K562 (cell line): ENCODE measurements around the gene CBX4. TPM values are rescaled to one million over a fixed set of nuclear protein-coding genes. Genes with fewer than 3 reads are reported as not detected.

Experiments used
- ATAC-seq: fragments of 200-7000 bp; cut with Tn5 transposase; 3 replicates; pipeline ENCODE4 v1.9.1; 2020; ENCODE audit warnings: moderate library complexity
- BruUV-seq: library from RNA; stranded (reverse); fragments of 400-500 nt; replicated peaks from 2 replicates; lab custom pipeline; 2021; lab: Mats Ljungman, UMichigan
- CTCF ChIA-PET: fragments of 300-600 bp; formaldehyde crosslinking; extraction: SDS; loops from one replicate; lab custom pipeline; 2021; ENCODE audit warnings: low intra/inter-chr PET ratio; lab: Yijun Ruan, JAX
- POLR2A ChIA-PET: fragments of 300-600, 350-650 bp; sonication (Branson Sonifier 250); formaldehyde crosslinking; extraction: SDS; loops from one replicate; lab custom pipeline; 2021; ENCODE audit warnings: antibody characterized with exemption, inconsistent platforms; lab: Yijun Ruan, JAX
- DNase-seq, 4 experiments: peaks; one replicate each; pipeline versions ENCODE4 v3.0.0 to v3.0.0-alpha.2; 2011 to 2018; ENCODE audit warnings: low spot score in 3 of 4, mixed read lengths in 3 of 4; ENCODE audit errors: extremely low read depth in 1 of 4
- FAIRE-seq: peaks from 2 replicates; lab custom pipeline; 2011; peaks lifted over from hg19 to GRCh38; lab: Jason Lieb, UNC
- H2AFZ ChIP-seq: 2 replicates; pipeline ENCODE4 v1.6.0; 2011; ENCODE audit warnings: low read depth, low read length, control low read depth, inconsistent platforms
- H3K27ac ChIP-seq: fragments of 200-600 bp; 3 replicates; pipeline ENCODE4 v1.8.0; 2011; ENCODE audit warnings: low read depth, mild to moderate bottlenecking, control low read depth, inconsistent platforms, low read length, moderate library complexity, mixed read lengths; ENCODE audit errors: extremely low read depth
- H3K27me3 ChIP-seq, 2 experiments: fragments of 300-600 bp in 1 of 2; 2 replicates in 1 of 2; 3 replicates in 1 of 2; pipeline versions ENCODE4 v1.6.0 to v1.8.0; 2011; ENCODE audit warnings: inconsistent platforms in 2 of 2, low read length in 2 of 2, mild to moderate bottlenecking in 1 of 2, mixed read lengths in 1 of 2, moderate library complexity in 1 of 2; ENCODE audit not compliant: control insufficient read depth in 2 of 2, insufficient read depth in 2 of 2
- H3K36me3 ChIP-seq: fragments of 300-600 bp; 3 replicates; pipeline ENCODE4 v1.8.0; 2011; ENCODE audit warnings: mild to moderate bottlenecking, low read length, inconsistent platforms; ENCODE audit not compliant: control insufficient read depth, insufficient read depth
- H3K4me1 ChIP-seq, 2 experiments: fragments of 200-600 bp in 1 of 2; replicated peaks in 1 of 2; 2 replicates in 1 of 2; 3 replicates in 1 of 2; pipeline versions ENCODE4 v1.5.1 to v1.8.0; 2011; ENCODE audit warnings: inconsistent platforms in 2 of 2, low read length in 2 of 2, mild to moderate bottlenecking in 1 of 2, mixed read lengths in 1 of 2, moderate library complexity in 1 of 2; ENCODE audit not compliant: control insufficient read depth in 2 of 2, insufficient read depth in 2 of 2
- H3K4me2 ChIP-seq: 2 replicates; pipeline ENCODE4 v1.6.1; 2011; ENCODE audit warnings: low read length, control low read depth, inconsistent platforms, mixed read lengths; ENCODE audit not compliant: insufficient read depth
- H3K4me3 ChIP-seq: fragments of 200-600 bp; sonication (generic), shearing (Covaris generic); 2 replicates; pipeline ENCODE4 v1.5.1; 2016; ENCODE audit warnings: control low read depth, inconsistent platforms
- H3K79me2 ChIP-seq: fragments of 200-600 bp; 3 replicates; pipeline ENCODE4 v1.8.0; 2011; ENCODE audit warnings: low read length, inconsistent platforms; ENCODE audit not compliant: control insufficient read depth, insufficient read depth
- H3K9ac ChIP-seq, 2 experiments: 2 replicates each; pipeline versions ENCODE4 v1.6.0 to v1.6.1; 2011; ENCODE audit warnings: low read depth in 2 of 2, low read length in 2 of 2, control low read depth in 1 of 2, inconsistent platforms in 1 of 2, mild to moderate bottlenecking in 1 of 2, mixed read lengths in 1 of 2; ENCODE audit not compliant: insufficient read depth in 1 of 2
- H3K9me1 ChIP-seq: one replicate; pipeline ENCODE4 v1.6.0; 2011; ENCODE audit warnings: inconsistent platforms, mild to moderate bottlenecking, low read length, moderate library complexity; ENCODE audit not compliant: control insufficient read depth, insufficient read depth
- H3K9me3 ChIP-seq: replicated peaks from 2 replicates; pipeline ENCODE4 v1.5.1; 2011; ENCODE audit warnings: low read depth, low read length, inconsistent platforms; ENCODE audit not compliant: control insufficient read depth, insufficient read depth
- H4K20me1 ChIP-seq: replicated peaks from 2 replicates; pipeline ENCODE4 v1.6.1; 2011; ENCODE audit warnings: low read length, inconsistent platforms, mixed read lengths; ENCODE audit not compliant: control insufficient read depth, insufficient read depth
- DPF2 ChIP-seq: fragments of 450-650 bp; IDR thresholded peaks from 2 replicates; pipeline ENCODE4 v1.6.1; 2016
- FOSL1 ChIP-seq: fragments of 200-800 bp; sonication (Bioruptor generic); conservative IDR thresholded peaks from 2 replicates; pipeline ENCODE4 v1.6.1; 2016; ENCODE audit warnings: missing genetic modification characterization, missing compliant biosample characterization
- KAT7 ChIP-seq: sonication (generic); formaldehyde crosslinking; IDR thresholded peaks from 2 replicates; pipeline ENCODE4 v1.8.0; 2022; ENCODE audit warnings: missing genetic modification reagents, mild to moderate bottlenecking, borderline replicate concordance
- MTA1 ChIP-seq: fragments of 450-650 bp; IDR thresholded peaks from 2 replicates; pipeline ENCODE4 v1.6.1; 2017; ENCODE audit warnings: borderline replicate concordance
- RB1 ChIP-seq: fragments of 450-650 bp; IDR thresholded peaks from 2 replicates; pipeline ENCODE4 v1.6.1; 2017; ENCODE audit warnings: low read depth, mild to moderate bottlenecking
- TEAD4 ChIP-seq, 2 experiments: sonication (generic) in 1 of 2; formaldehyde crosslinking in 1 of 2; IDR thresholded peaks; 2 replicates each; pipeline versions ENCODE4 v1.6.1 to v1.8.0; 2012 to 2022; ENCODE audit warnings: borderline replicate concordance in 1 of 2, inconsistent platforms in 1 of 2, low read length in 1 of 2, mild to moderate bottlenecking in 1 of 2, missing genetic modification reagents in 1 of 2
- YBX1 ChIP-seq: fragments of 450-650 bp; IDR thresholded peaks from 2 replicates; pipeline ENCODE4 v1.7.1; 2016; ENCODE audit warnings: mild to moderate bottlenecking
- ZKSCAN1 ChIP-seq: fragments of 150-350 bp; IDR thresholded peaks from 2 replicates; pipeline ENCODE4 v1.6.1; 2016; ENCODE audit warnings: low read depth, low read length
- WGBS: fragments of 100-300 bp; shearing (Covaris generic); methylation state at CpG from one replicate; pipeline ENCODE4 v1.1.6; 2016; ENCODE audit warnings: low coverage, mixed read lengths; ENCODE audit not compliant: insufficient coverage; ENCODE audit errors: missing lambda C conversion rate; 5-methylcytosine and 5-hydroxymethylcytosine counted together
- in situ Hi-C: fragments of 300-500 bp; cut with MboI; formaldehyde crosslinking; loops from 4 replicates; pipeline ENCODE4 v1.15.0; 2018; ENCODE audit warnings: inconsistent platforms, mixed read lengths
- intact Hi-C: fragments of 100-400 bp; cut with micrococcal nuclease; formaldehyde crosslinking; loops from 2 replicates; pipeline ENCODE4 v1.14.2; 2022
- polyA plus RNA-seq, 8 experiments: library from polyadenylated mRNA; depleted of rRNA in 4 of 8; stranded (reverse) in 5 of 8; unstranded in 3 of 8; fragments of >200 nt; fragmentation: Nextera tagmentation in 2 of 8; fragmentation: Illumina TruSeq in 1 of 8; extraction: Ambion mirVana in 2 of 8; extraction: Trizol in 1 of 8; gene quantifications; 2 replicates each; pipeline versions ENCODE4 v1.2.1 to v1.2.3, GENCODE V29; 2011 to 2014; ENCODE audit warnings: inconsistent platforms in 1 of 8, missing spikeins in 1 of 8
- total RNA-seq, 7 experiments: library from RNA; depleted of rRNA in 6 of 7; stranded (reverse); fragments of >200 nt in 6 of 7; fragmentation: Illumina TruSeq in 2 of 7; extraction: Trizol in 2 of 7; gene quantifications; 2 replicates each; pipeline versions ENCODE4 v1.2.1 to v1.2.3, GENCODE V29; 2011 to 2021; ENCODE audit warnings: low replicate concordance in 1 of 7
- TF ChIP-seq, protein P1 (sequence below), 2 experiments: IDR thresholded peaks; 2 replicates each; pipeline ENCODE4 v1.6.1; 2011; ENCODE audit warnings: borderline replicate concordance in 1 of 2, control low read depth in 1 of 2, low read depth in 1 of 2, low read length in 1 of 2, mild to moderate bottlenecking in 1 of 2, mixed read lengths in 1 of 2, moderate library complexity in 1 of 2; ENCODE audit not compliant: insufficient read depth in 1 of 2, insufficient read length in 1 of 2, poor library complexity in 1 of 2, severe bottlenecking in 1 of 2; ENCODE audit errors: extremely low read depth in 1 of 2
- TF ChIP-seq, protein P2 (sequence below), 3 experiments: IDR thresholded peaks in 2 of 3; conservative IDR thresholded peaks in 1 of 3; 2 replicates each; pipeline ENCODE4 v1.5.1; 2011 to 2012; ENCODE audit warnings: low read length in 3 of 3, mild to moderate bottlenecking in 3 of 3, control low read depth in 2 of 3, improper control_type of control experiment in 1 of 3, inconsistent platforms in 1 of 3, low read depth in 1 of 3, mixed read lengths in 1 of 3, moderate library complexity in 1 of 3; ENCODE audit not compliant: insufficient read depth in 2 of 3
- TF ChIP-seq, protein P3 (sequence below): fragments of 200-800 bp; sonication (Bioruptor generic); IDR thresholded peaks from 2 replicates; pipeline ENCODE4 v1.6.1; 2017; ENCODE audit warnings: missing genetic modification characterization, missing compliant biosample characterization
- TF ChIP-seq, protein P4 (sequence below): IDR thresholded peaks from 2 replicates; pipeline ENCODE4 v1.6.1; 2011; ENCODE audit warnings: borderline replicate concordance, low read depth, mild to moderate bottlenecking, moderate library complexity, low read length; ENCODE audit not compliant: insufficient read depth, poor library complexity, severe bottlenecking

CBX4 gene
- total and polyA plus RNA-seq, 9 of the 15 experiments (the other 6 are each of a cell fraction or from before 2014, with no cell fraction given): 0.98 to 50.5 (median 10.0) TPM

DNA sequence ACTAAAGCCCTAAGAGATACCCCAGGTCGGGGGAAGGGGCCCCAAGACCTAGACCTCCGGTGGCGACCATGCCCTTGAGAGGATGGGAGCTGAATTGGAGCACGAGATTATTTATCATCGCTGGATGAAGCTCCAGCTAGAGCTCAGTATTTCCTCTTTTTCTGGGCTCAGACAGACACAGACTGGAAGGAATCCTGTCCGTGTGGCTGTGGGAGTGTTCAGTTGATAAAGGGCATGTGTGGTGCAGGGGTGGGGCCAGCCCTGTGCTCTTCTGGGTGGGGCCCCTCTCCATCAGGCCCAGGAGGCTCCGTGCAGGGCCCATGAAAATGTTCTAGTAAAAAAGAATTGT lies 6.3 kb upstream of the CBX4 start (continued):
- TF ChIP-seq TEAD4 (IDR thresholded peaks at IDR 0.05; ENCODE audit: low read length) (peak; percentile 50), TEAD4 (CRISPR knock-in tag; IDR thresholded peaks at IDR 0.05; ENCODE audit: borderline replicate concordance) (no peak), FOSL1 (peak; percentile 43), YBX1 (no peak), DPF2 (peak; percentile 57; the same call in 1 of the 2 replicates), ZKSCAN1 (0 out of 2 replicates have a peak, but pooled peaks have one; percentile 41)
- TF ChIP-seq, protein P1, sequence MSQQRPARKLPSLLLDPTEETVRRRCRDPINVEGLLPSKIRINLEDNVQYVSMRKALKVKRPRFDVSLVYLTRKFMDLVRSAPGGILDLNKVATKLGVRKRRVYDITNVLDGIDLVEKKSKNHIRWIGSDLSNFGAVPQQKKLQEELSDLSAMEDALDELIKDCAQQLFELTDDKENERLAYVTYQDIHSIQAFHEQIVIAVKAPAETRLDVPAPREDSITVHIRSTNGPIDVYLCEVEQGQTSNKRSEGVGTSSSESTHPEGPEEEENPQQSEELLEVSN (IDR thresholded peaks at IDR 0.05; ENCODE audit: borderline replicate concordance in 1 of 2, extremely low read depth in 1 of 2, insufficient read depth in 1 of 2, insufficient read length in 1 of 2, low read depth in 1 of 2, low read length in 1 of 2, poor library complexity in 1 of 2, severe bottlenecking in 1 of 2): peak in 1 of 2 experiments; percentile 17

DNA sequence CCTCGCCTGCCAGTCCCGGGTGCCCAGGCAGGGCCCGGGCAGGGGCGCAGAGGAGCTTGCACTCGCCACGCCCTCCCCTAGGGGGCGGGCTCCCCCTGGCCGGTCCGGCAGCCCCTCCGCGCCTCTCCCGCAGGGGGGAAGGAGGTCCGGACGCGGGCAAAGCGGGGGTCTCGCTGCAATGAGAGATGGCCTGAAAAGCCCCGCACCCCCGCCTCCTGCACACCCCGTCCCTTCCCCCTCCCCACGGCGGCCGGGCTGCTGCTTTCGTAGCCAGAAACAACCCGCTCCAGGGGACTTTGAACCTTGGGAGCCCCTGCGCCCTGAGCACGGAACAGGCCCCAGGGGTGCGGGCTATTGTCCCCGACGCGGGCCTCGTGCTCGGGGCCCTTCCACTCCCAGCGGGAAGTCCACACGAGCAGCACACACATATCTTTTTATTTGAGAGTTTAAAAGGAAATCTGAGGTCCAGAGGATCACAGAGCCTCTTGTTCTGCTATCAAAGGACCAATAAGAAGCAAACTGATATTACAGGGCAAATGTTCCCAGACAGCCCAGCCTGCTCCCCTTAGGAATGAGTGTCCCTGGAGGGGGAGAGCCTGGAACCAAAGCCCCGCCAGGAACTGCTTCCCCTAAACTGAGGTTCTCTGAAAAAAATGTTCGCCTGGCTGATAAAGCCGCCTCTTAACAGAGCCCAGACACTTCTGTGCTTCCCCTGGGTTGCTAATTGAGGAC lies 5.8 kb upstream of the CBX4 start:
- H2AFZ ChIP-seq: peak overlapping the region; percentile 81
- POLR2A ChIA-PET: interaction anchor here (1.0 to 1.7 kb wide), 3 partner anchors 9 to 27 kb away, joined by 3 to 9 read pairs (median 4); no protein-coding TSS in a partner anchor
- intact Hi-C loops: no loop called here
- no peaks in the 10 kb centered on the region; a peak in 1 of 5 replicates for H3K27me3 ChIP-seq
- CTCF ChIA-PET: no interaction called here
- FAIRE-seq (no peak), DNase-seq (peak; percentile 65 to 85 (median 84)), ATAC-seq (peak; percentile 82)
- H3K9ac ChIP-seq: peak overlapping the region; percentile 61 to 90
- BruUV-seq: no TSS peak
- H3K4me1 ChIP-seq: peaks cover 18 to 59% of the 10 kb centered on the region in 2 experiments
- peak overlapping the region; percentile 76 for H3K4me2 ChIP-seq
- no peaks in the 10 kb centered on the region for H3K9me1 ChIP-seq
- 0% methylated on average over 18 of the region's 38 CpGs for WGBS
- H3K4me3 ChIP-seq: peak overlapping the region; percentile 36
- no peaks in the 10 kb centered on the region for H3K36me3 ChIP-seq
- H3K27ac ChIP-seq: peak overlapping the region; percentile 54
- in situ Hi-C loops: no loop called here
- no peaks in the 10 kb centered on the region for H4K20me1 ChIP-seq
- no peaks in the 10 kb centered on the region for H3K79me2 ChIP-seq
- H3K9me3 ChIP-seq: no peaks in the 10 kb centered on the region
- peak; percentile 47; the same call in 1 of the 2 replicates for TF ChIP-seq KAT7
- TF ChIP-seq, protein P2, sequence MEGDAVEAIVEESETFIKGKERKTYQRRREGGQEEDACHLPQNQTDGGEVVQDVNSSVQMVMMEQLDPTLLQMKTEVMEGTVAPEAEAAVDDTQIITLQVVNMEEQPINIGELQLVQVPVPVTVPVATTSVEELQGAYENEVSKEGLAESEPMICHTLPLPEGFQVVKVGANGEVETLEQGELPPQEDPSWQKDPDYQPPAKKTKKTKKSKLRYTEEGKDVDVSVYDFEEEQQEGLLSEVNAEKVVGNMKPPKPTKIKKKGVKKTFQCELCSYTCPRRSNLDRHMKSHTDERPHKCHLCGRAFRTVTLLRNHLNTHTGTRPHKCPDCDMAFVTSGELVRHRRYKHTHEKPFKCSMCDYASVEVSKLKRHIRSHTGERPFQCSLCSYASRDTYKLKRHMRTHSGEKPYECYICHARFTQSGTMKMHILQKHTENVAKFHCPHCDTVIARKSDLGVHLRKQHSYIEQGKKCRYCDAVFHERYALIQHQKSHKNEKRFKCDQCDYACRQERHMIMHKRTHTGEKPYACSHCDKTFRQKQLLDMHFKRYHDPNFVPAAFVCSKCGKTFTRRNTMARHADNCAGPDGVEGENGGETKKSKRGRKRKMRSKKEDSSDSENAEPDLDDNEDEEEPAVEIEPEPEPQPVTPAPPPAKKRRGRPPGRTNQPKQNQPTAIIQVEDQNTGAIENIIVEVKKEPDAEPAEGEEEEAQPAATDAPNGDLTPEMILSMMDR (IDR thresholded peaks at IDR 0.05 in 2 of 3, conservative IDR thresholded peaks at IDR 0.05 in 1 of 3; ENCODE audit: insufficient read depth in 2 of 3, low read depth in 1 of 3, low read length in 3 of 3): peak; percentile 52 to 75 (median 61)
- TF ChIP-seq, protein P3, sequence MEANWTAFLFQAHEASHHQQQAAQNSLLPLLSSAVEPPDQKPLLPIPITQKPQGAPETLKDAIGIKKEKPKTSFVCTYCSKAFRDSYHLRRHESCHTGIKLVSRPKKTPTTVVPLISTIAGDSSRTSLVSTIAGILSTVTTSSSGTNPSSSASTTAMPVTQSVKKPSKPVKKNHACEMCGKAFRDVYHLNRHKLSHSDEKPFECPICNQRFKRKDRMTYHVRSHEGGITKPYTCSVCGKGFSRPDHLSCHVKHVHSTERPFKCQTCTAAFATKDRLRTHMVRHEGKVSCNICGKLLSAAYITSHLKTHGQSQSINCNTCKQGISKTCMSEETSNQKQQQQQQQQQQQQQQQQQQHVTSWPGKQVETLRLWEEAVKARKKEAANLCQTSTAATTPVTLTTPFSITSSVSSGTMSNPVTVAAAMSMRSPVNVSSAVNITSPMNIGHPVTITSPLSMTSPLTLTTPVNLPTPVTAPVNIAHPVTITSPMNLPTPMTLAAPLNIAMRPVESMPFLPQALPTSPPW (CRISPR knock-in tag): peak; percentile 69
- TF ChIP-seq RB1: peak; percentile 43; the same call in 1 of the 2 replicates
- TF ChIP-seq, protein P4, sequence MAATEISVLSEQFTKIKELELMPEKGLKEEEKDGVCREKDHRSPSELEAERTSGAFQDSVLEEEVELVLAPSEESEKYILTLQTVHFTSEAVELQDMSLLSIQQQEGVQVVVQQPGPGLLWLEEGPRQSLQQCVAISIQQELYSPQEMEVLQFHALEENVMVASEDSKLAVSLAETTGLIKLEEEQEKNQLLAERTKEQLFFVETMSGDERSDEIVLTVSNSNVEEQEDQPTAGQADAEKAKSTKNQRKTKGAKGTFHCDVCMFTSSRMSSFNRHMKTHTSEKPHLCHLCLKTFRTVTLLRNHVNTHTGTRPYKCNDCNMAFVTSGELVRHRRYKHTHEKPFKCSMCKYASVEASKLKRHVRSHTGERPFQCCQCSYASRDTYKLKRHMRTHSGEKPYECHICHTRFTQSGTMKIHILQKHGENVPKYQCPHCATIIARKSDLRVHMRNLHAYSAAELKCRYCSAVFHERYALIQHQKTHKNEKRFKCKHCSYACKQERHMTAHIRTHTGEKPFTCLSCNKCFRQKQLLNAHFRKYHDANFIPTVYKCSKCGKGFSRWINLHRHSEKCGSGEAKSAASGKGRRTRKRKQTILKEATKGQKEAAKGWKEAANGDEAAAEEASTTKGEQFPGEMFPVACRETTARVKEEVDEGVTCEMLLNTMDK: peak; percentile 73
- TF ChIP-seq MTA1: 0 out of 2 replicates have a peak, but pooled peaks have one; percentile 14
